GM19467 (cell line): ENCODE results near the gene C11orf65.

Source experiments
- ATAC-seq: cut with Tn5 transposase; IDR thresholded peaks from one replicate; pipeline ENCODE4 v1.9.1; 2021; ENCODE audit warnings: mild to moderate bottlenecking, moderate library complexity; ENCODE audit not compliant: unreplicated experiment

C11orf65 gene, protein sequence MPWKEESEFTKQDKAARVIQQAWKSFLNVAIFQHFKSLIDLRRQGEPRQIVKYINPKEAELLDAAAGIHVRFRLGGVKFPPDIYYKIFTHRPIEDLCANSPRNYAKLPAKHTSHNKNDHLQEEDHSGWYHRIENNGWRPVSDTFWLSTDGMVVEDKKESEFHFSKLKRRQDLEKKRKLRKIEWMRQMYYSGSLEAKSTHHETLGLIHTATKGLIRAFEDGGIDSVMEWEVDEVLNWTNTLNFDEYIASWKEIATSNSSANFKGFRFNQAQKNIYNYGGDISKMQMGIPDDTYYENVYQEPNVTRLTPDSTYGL

DNA sequence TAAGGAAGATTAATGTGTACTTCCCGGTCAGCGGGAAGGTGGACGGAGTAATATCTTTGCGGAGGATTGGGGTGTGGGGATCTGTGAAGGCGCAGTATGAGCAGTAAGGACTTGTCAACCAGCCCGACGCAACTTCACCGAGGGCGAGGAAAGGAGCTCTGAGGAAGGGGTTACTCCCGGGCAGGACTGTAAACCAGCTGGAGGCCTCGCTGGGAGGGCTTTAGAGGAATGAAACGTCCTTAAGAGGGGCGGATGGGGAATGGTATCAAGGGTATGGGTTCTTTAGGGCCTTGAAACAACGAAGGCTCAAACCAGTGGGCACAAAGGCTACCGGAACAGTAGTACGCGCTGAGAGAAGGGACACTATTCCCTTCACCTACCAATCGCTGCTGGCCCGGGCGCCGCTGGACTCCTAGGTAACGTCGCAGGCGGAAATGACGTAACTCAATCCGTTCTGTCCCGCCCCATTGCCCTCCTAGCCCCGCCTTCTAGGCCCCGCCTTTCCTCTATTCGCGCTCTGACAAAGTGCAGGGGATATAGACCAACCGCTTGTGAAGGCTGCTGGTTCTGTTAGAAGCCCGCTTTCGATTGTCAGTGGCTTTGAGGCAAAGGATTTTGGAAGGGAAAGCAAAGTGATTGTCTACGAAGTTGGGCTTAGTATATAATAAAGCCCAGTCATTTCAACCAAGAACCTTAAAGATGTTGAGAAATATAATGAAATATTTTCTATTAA, at the start of gene C11orf65:
C11orf65 (minus strand) TSS at position 439 of the 733 bp plus-strand sequence. CDS start 5,970 bp downstream, outside the sequence.
- ATAC-seq = peak; percentile 99

DNA sequence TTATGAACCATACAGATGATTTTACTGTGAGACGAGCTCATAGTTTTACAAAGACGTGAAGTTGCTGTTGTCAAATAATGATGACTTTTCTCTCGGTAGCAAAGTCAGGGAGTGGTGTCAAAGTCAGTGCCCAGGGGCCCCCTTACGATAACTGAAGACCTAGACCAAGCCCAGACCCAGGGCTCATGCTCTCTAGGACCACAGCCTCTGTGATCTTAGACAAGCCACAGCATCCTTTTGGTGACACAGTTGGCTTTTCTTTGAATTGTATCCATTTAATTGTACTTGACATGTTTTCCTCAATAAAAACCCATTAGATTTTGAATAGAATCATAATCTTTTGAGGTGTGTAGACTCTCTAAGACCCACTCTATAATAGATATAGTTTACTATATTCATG, 48.8 kb upstream of the C11orf65 start:
- ATAC-seq = no peak

DNA sequence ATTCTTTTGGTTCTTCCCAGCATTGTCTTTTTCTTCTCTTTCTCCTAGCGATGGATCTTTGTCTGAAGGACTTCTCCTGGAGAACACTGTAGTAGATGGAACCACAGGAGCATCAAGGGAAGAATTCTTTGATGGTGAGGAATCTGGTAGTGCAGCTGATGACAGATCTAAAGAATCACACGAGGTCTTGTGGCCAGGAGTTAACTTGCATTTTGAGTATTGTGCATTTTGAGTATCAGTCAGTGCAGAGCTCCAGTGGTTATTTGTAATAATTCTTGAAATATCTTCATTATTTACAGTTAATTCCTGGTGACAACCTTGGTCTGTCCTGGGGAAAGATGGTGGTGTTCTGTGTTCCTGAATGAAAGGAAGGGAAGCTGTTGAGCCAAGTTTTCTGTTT, 45.4 kb upstream of the C11orf65 start:
- ATAC-seq = no peak

DNA sequence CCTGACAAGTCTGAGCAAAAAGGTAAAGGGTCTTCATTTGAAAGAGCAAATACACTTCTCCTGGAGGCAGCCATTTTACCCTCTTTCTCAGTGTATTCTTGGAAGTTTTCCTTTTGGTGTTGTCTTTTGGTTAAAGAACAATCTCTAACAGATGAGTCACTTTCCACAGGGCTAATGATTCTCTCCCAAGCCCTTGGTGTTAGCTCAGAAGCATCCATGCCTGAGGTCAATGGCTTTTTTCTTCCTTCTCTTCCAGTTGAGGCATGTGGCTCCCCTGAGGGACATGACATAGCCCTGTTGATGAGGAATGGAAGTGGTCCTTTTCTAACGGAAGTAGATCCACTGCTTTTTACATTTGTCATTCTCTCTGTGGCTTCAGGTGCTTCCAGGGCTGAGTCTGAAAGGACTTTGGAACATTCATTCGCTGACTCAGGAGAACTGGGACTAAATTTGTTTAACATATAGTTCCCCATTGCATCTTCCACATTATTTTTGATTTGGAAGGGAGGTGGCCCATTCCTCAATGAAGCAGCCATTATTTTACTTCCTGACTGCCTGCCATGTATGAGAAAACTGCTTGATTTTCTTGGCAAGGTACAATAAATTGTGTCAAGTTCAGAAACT, 44.6 kb upstream of the C11orf65 start:
- ATAC-seq = no peak

DNA sequence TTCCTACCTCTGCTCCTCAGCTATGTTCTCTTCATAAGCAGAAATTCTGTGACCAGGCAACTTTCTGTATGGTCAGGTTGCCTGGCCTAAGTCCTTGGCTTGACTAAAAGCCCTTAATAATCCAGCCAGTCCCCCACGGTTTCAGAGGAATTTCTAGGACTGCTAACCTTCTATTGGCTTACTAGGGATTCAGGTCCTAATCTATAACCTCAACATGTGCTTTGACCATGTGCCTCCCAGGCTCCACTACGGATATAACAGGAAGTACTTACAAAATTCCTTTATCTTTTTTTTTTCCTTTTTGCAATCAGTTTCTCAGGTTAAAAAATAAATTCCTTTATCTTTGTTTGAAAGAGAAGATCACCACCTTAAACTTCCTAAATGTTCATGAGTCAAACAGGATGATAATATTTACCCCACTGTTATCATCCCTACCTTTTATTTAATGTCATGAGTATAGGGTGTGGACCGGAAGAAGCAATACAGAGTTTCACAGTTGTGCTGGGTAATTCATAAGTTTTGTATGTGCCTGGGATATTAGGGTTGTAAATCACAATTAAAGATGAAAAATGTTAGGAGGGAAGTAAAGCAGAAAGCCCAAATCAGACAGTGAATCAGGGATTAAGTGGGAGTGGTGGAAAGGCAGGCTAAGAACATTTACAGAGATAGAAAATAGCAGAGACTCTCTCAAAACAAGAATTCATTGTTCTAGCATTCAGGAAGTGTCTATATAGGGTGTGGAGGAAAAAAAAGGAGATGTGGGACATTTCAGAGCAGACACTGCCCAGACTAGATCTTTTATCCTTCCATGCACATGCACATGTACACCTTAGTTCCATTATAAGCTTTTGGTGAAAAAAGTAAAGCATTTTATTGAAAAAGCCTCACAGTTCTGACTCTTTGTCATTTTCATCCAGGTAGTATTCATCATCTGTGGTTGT, 41.6 kb upstream of the C11orf65 start:
- no peak for ATAC-seq

DNA sequence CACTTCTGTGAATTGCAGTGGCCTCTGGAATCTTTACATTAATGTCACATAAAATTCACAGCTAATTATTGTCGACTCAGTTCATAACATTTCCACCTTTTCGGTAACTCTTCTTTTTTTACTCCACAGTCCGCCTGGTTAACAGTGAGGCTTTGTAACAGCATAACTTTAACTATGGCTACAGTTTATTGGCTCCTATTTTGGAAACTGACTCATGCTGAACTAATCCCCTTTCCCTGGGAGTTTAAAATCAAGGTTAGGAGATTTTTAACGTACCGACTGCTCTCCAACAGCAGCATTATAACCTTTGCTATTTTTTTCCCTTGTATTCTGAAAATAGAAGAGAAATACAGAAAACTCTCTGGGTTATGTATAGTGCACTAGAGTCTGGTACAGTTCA, 34.1 kb upstream of the C11orf65 start:
- no peak for ATAC-seq

DNA sequence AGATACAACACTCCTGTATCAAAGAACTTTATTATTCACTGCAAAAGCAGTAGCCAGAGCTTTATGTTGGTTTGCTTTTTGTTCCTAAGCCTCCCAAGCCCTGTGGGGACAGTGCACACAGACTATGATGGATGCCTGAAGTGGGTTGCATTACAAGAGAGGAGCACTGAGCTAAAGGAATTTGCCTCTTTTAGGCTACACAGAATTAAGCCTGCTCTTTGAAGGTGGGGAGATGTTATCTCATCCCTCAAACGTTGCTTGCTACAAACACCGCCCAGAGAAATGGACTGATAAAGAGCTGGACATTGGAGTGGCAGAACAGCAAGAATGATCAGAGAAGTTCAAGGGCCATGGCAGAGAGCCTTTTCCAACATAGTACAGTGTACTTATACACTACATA, 33.4 kb upstream of the C11orf65 start:
- ATAC-seq = no peak

DNA sequence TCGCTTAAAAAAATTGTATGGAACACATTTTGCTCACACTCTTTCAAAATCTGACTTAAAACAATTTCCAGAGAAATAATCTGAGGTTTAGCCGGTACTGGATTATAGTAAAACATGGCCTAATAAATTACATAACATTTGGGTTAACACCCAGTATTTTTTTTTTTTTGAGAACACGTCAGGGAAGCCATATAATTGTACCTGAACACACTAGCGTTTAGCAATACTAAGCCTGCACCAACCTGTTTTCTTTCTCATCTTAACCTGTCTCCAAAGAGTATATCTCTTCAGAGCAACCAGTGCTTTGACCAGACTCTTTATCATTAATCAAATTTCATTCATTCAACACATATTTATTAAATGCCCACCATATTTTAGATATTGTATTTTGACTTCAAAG, 32.8 kb upstream of the C11orf65 start:
- no peak for ATAC-seq

DNA sequence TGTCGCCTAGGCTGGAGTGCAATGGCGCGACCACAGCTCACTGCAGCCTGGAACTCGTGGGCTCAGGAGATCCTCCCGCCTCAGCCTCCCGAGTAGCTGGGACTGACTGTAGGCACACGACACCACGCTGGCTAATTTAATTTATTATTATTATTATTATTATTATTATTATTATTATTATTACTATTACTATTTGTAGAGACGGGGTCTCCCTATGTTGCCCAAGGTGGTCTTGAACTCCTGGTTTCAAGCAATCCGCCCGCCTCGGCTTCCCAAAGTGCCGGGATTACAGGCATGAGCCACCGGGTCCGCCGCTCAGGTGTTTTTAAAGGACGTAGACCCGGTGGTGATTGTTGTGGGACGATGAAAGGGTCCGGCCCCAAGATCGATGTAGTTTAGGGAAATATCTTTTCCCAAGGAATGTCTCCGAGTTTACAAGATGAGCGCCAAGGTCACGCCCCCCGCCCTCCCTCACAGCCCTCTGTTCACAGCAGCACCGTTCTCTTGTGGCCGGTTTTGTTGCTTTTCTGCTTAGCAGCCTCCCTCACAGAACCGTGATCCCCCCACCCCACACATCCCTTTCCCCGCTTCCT, 31.6 kb upstream of the C11orf65 start:
- no peak for ATAC-seq

DNA sequence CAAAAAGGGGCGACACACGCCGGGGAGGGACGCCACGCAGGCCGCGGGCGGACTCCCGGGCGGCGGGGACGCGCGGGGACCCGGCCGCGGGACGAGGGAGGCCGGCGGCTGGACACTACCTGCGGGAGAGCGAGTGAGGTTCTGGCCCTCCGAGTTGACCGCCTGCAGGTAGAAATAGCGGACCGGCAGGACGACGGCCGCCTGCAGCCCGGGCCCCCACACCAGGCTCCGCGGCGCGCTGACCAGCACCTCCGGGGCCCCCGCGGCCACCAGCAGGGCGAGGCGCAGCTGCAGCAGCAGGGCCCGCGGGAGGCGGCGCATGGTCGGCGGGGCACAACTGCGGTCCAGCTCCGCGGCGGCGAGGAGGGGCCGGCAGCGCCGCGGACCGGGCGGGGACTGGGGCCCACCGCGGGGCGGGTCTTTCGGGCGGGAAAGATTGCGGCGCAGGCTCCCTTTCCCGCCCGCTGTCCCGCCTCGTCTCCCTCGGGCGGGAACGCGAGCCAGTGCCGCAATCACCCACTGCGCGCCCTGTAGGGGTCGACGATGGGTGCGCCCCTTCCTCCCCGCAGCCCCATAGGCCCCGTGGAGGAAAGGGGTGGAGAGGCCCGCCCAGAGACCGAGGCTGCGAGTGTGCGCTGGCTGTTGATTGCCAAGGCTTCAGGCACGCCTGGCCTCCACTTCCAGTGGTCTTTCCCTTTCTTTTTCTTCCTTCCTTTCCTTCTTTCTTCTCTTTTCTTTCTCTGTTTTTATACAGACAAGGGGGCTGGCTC, 30.9 kb upstream of the C11orf65 start, which contains the start of gene POGLUT3:
POGLUT3 (minus strand) TSS at position 339 of the 770 bp plus-strand sequence; CDS start at position 321, 18 bp downstream.
- ATAC-seq = peak; percentile 54

DNA sequence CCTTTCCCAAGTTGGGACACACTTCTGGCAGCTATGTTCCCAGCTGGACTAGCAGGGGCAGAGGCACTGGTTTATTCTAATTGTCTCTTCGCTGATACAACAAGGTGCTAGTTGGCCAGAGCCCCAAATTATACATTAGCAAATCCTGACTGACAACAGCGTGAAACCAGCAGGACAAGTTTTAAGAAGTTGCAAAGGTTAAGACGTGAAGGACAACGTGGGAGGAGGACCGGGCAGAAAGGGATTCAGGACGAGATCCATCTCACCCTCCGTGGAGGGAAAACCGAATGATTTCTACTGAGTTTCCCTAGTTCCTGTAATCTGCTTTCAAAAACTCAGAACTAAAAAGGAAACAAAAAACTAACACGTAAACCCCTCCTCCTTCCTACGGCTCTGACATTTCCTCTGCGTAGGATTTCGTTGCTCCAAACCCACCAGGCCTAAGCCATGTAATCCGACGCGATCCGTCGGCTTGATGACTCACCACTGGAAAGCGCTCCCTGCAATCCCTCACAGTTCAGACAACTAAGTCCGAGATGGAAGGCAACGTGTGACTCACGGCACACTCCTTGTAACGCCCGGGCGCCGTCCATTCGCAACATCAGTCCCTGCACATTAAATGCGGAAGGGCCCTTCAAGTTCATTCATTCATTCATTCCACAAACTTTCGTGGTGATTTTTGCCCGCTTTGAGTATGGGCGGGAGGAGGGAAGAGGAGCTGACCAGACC, 30.2 kb upstream of the C11orf65 start:
- ATAC-seq = peak; percentile 40

DNA sequence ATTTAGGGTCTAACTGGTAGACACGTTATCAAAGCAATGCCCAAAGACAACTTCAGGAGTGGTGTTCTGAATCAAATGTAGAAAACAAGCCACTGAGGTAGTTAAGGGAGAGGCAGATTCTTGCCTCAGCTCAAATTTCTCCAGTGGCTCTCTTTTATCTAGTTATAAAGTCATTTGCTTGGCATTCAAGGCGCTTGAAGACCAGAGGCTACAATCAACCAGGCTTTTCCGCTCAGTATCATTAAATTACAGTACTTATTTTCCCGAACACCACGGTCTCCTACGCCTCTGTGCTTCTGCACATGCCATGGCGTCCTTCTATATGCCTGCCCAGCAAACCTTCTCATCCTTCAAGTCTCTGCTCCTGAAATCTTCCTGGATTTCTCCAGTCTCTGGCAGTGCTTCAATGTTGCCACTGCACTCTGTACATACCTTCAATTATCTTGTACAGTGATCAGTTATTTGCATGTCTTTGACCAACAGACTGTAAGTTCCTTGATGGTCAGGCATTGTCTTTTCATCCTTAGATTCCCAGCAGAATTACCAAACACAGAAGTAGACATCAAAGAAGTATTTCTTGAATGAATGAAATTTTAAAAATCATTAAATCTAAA, 29.4 kb upstream of the C11orf65 start:
- ATAC-seq = no peak

DNA sequence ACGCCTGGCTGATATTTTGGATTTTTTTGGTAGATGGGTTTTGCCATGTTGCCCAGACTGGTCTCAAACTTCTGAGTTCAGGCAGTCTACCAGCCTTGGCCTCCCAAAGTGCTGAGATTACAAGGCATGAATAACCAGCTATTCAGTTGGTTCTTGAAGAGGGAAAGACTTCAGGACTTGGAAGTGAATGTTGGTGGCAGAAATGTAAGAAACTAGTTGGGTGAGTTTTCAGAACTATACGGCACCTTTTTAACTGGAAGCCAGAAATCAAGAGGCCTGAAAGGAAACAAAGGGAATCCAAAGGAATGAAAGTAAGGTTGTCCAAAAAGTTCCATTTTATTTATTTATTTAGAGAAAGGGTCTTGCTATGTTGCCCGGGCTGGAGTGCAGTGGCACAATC, 28.0 kb upstream of the C11orf65 start:
- ATAC-seq = no peak

DNA sequence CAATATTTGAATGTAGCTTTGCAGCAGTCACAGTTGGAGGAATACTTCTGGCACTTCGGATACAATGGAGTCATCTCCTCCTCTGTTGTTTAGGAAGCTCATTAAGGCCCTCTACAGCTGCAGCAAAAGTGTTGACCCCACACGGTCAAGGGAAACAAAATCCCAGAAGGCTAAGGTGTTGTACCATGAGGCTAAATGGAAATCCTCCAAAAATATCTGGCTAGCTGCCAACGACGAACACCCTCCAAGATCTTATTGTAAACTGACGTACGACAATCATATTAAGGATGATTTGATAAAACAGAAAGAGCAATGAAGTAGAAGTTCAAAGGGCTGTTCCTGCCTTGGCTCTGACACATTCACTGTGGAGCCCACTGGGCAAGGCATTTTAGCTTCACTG, 26.9 kb upstream of the C11orf65 start:
- ATAC-seq = no peak

DNA sequence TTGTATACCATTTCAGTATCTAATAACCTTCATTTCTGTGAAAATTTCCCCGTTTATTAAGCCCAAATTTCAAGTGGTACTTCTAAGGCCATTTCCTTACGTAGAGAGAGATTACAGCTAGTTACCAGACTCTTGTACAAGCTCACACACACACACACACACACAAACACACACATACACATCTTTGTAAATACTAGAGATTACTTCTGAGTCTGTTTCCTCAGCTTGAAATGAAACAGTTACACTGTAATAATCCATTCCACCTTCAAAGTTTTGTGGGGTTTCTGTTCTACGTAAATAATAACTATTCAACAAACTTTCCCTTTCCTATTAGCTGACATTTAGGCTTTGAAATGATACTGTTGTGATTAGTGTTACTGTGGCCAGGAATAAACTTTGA, 24.6 kb upstream of the C11orf65 start:
- no peak for ATAC-seq

DNA sequence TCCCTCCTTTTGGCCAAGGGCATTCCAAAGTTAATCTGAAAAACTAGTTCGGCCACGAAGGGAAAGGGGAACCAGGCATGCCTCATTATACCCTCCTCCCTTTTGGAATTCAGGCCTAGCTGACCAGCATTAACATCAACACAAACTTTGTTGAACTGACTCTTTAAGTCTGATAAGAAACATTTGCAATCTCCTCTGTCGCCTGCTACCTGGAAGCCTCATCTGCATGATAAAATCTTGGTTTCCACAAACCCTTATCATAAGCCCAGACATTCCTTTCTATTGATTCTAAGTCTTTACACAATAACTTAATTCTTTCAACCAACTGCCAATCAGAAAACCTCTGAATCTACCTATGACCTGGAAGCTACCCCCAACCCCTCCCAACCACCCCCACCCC, 19.5 kb upstream of the C11orf65 start:
- no peak for ATAC-seq

DNA sequence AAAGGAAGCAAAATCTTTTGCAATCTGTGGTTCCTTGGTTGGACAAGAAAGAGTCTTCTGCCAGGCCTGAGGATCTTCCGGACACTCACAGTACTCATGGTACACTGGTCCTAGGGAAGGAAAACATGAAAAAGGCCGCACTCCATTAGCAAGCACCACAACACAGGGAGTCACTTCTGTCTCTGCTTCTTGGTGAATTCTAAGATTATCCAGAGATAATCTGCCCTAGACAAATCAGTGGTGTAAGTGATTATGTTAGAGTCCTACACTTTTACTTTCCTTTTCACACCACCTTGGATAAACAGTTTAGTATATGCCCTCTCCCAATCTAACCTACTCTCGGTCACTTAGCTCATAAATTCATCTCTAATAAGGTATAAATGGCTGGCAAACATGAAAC, 19.0 kb upstream of the C11orf65 start:
- ATAC-seq = no peak

DNA sequence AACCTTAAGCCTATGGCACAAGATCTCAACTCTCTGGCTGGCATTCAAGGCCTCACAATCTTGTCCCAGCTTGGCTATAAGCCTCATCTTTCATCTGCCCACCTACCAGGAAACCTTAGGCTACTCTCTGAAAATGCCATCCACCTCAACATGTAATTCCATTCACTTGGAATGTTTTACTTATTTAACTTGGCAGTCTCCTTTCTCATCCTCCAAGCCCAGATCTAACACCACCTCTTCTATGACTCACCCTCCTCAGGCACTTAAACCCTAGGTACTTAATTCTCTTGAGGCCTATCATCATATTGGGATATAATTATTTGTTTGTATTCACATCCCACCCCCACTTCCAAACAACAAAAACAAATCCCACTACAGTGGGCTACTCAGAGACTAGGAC, 15.8 kb upstream of the C11orf65 start:
- no peak for ATAC-seq
